ENCODE data around the gene RANBP10.
A peak's percentile ranks its signal among the peaks of the same experiment; 100 is the strongest.
"Not testable (repeated sequence)": the region's sequence is repeated elsewhere in the genome, so short reads cannot be mapped to it uniquely, and the experiment has no call there.

Gene RANBP10

GRCh38 chr16:67719048-67719777 lies 87.1 kb downstream of the RANBP10 start, which contains the start of gene GFOD2:
Gene GFOD2 (minus strand): TSS chr16:67719316. CDS start chr16:67685715, 33,601 bp downstream.
- peak; percentile 98 for DNase-seq (ENCODE audit: low read depth in 1 of 2, low spot score in 1 of 2)

GRCh38 chr16:67718668-67719047 lies 87.7 kb downstream of the RANBP10 start:
- no peak for DNase-seq (ENCODE audit: low read depth in 1 of 2, low spot score in 1 of 2)

GRCh38 chr16:67716097-67716496 lies 90.3 kb downstream of the RANBP10 start:
- no peak for DNase-seq (ENCODE audit: low read depth in 1 of 2, low spot score in 1 of 2)

GRCh38 chr16:67714522-67714921 lies 91.8 kb downstream of the RANBP10 start:
- no peak for DNase-seq (ENCODE audit: low read depth in 1 of 2, low spot score in 1 of 2)

GRCh38 chr16:67713647-67714273 lies 92.6 kb downstream of the RANBP10 start:
- DNase-seq (ENCODE audit: low read depth in 1 of 2, low spot score in 1 of 2): no peak

- no peak for DNase-seq (ENCODE audit: low read depth in 1 of 2, low spot score in 1 of 2)
Measured at GRCh38 chr16:67710607-67711006, 95.8 kb downstream of the RANBP10 start.

GRCh38 chr16:67709050-67709449 lies 97.3 kb downstream of the RANBP10 start:
- DNase-seq (ENCODE audit: low read depth in 1 of 2, low spot score in 1 of 2): no peak

- no peak for DNase-seq (ENCODE audit: low read depth in 1 of 2, low spot score in 1 of 2)
Measured at GRCh38 chr16:67708368-67708771, 98.0 kb downstream of the RANBP10 start.

- no peak for DNase-seq (ENCODE audit: low read depth in 1 of 2, low spot score in 1 of 2)
Measured at GRCh38 chr16:67707790-67708189, 98.6 kb downstream of the RANBP10 start.

GRCh38 chr16:67707210-67707609 lies 99.2 kb downstream of the RANBP10 start:
- DNase-seq (ENCODE audit: low read depth in 1 of 2, low spot score in 1 of 2): no peak

GRCh38 chr16:67704110-67704509 lies 102.2 kb downstream of the RANBP10 start:
- DNase-seq (ENCODE audit: low read depth in 1 of 2, low spot score in 1 of 2): no peak

GRCh38 chr16:67703626-67704025 lies 102.7 kb downstream of the RANBP10 start:
- DNase-seq (ENCODE audit: low read depth in 1 of 2, low spot score in 1 of 2): no peak

- DNase-seq (ENCODE audit: low read depth in 1 of 2, low spot score in 1 of 2): no peak
Measured at GRCh38 chr16:67702130-67702529, 104.2 kb downstream of the RANBP10 start.

GRCh38 chr16:67701420-67701819 lies 104.9 kb downstream of the RANBP10 start:
- DNase-seq (ENCODE audit: low read depth in 1 of 2, low spot score in 1 of 2): no peak

GRCh38 chr16:67699265-67699664 lies 107.1 kb downstream of the RANBP10 start:
- no peak for DNase-seq (ENCODE audit: low read depth in 1 of 2, low spot score in 1 of 2)

GRCh38 chr16:67697422-67698185 lies 108.8 kb downstream of the RANBP10 start:
- DNase-seq (ENCODE audit: low read depth in 1 of 2, low spot score in 1 of 2): no peak

- DNase-seq (ENCODE audit: low read depth in 1 of 2, low spot score in 1 of 2): no peak
Measured at GRCh38 chr16:67694611-67695010, 111.7 kb downstream of the RANBP10 start.

- not testable (repeated sequence) for DNase-seq (ENCODE audit: low read depth in 1 of 2, low spot score in 1 of 2)
Measured at GRCh38 chr16:67693517-67694285, 112.7 kb downstream of the RANBP10 start.

GRCh38 chr16:67685388-67686112 lies 120.8 kb downstream of the RANBP10 start:
- no peak for DNase-seq (ENCODE audit: low read depth in 1 of 2, low spot score in 1 of 2)

GRCh38 chr16:67683767-67684166 lies 122.6 kb downstream of the RANBP10 start:
- no peak for DNase-seq (ENCODE audit: low read depth in 1 of 2, low spot score in 1 of 2)
